Mucosa of descending colon (tissue), 3 donors: ENCODE measurements around the gene RAD51B. TPM values are rescaled to one million over a fixed set of nuclear protein-coding genes. Genes with fewer than 3 reads are reported as not detected.

Source experiments
- ATAC-seq: fragments of 200-7000 bp; cut with Tn5 transposase; one replicate; pipeline ENCODE4 v1.9.1; 2020; ENCODE audit warnings: mild to moderate bottlenecking, moderate library complexity
- DNase-seq, 3 donors: peaks; one replicate each; pipeline ENCODE4 v3.0.0-alpha.2; 2020
- H3K36me3 ChIP-seq: fragments of 200-600 bp; one replicate; pipeline ENCODE4 v1.8.0; 2021; ENCODE audit warnings: low read depth, mild to moderate bottlenecking
- H3K4me1 ChIP-seq: fragments of 200-600 bp; one replicate; pipeline ENCODE4 v1.8.0; 2021; ENCODE audit warnings: low read depth, mild to moderate bottlenecking
- H3K4me3 ChIP-seq: fragments of 200-600 bp; one replicate; pipeline ENCODE4 v1.8.0; 2021; ENCODE audit warnings: mild to moderate bottlenecking
- H3K9me3 ChIP-seq: fragments of 200-600 bp; one replicate; pipeline ENCODE4 v1.8.0; 2021; ENCODE audit warnings: mild to moderate bottlenecking
- intact Hi-C, 2 donors: fragments of 100-400 bp; cut with DNase I in 1 of 2; cut with micrococcal nuclease in 1 of 2; formaldehyde crosslinking; loops; one replicate each; pipeline versions ENCODE4 v1.11.0 to v1.11.1; 2022; cut with DNase I, micrococcal nuclease
- total RNA-seq, 3 donors: library from RNA; stranded (reverse); fragmentation: NEBNext Ultra II Directional in 2 of 3; extraction: Animal tissue kit (Norgen Biotek cat#: 25700) in 2 of 3; gene quantifications; one replicate each; pipeline versions ENCODE4 v1.2.1 to v1.2.4, GENCODE V29; 2021 to 2023
- TF ChIP-seq, protein P1 (sequence below): fragments of 200-600 bp; IDR thresholded peaks from one replicate; pipeline ENCODE4 v1.8.0; 2022; ENCODE audit warnings: antibody characterized with exemption, mild to moderate bottlenecking
- donor health status: DM: no; HTN: no; CAD: no; lungs with moderate emphysema.
- donor health status: DM: no; HTN: no; CAD: no.
- donor health status: DM: no; HTN: yes; CAD: no.

Gene RAD51B
- total RNA-seq, 3 donors from 2014 or later: 15.8 to 23.3 (median 20.9) TPM

DNA sequence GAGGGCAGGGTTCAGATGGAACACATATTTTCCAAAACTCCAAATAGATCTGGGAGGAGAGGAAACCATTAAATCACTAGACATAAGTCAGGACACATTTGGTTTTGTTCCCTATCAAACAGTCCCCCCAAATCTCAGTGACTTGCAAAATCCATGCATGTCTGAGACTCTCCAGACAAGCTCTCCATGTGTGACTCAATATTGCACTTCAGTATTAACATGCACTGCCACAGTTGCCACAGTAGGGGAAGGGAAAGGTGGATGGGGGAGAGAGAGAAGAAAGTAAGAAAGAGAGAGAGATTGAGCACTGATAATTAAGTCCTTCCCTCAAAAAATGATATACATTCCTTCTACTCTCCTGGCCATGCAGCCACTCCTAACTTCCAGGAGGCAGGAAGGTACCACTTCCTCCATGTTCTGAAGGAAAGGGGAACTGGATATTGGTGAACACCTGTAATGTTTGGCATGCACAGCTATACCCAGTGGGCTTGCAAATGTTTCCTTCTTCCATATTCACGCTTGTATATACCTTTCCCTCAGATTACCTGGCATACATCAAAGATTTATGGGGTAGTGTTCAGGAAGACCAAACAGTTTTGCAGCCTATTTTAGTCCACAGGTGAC lies 663.3 kb downstream of the RAD51B start:
- Histone ChIP-seq H3K9me3 (no peaks in the 10 kb centered on the region), H3K36me3 (no peaks in the 10 kb centered on the region), H3K4me1 (no peaks in the 10 kb centered on the region), H3K4me3 (no peak overlapping the region)
- no peak for ATAC-seq
- TF ChIP-seq, protein P1, sequence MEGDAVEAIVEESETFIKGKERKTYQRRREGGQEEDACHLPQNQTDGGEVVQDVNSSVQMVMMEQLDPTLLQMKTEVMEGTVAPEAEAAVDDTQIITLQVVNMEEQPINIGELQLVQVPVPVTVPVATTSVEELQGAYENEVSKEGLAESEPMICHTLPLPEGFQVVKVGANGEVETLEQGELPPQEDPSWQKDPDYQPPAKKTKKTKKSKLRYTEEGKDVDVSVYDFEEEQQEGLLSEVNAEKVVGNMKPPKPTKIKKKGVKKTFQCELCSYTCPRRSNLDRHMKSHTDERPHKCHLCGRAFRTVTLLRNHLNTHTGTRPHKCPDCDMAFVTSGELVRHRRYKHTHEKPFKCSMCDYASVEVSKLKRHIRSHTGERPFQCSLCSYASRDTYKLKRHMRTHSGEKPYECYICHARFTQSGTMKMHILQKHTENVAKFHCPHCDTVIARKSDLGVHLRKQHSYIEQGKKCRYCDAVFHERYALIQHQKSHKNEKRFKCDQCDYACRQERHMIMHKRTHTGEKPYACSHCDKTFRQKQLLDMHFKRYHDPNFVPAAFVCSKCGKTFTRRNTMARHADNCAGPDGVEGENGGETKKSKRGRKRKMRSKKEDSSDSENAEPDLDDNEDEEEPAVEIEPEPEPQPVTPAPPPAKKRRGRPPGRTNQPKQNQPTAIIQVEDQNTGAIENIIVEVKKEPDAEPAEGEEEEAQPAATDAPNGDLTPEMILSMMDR: no peak
- no peak for DNase-seq
- intact Hi-C loops: no loop called here

DNA sequence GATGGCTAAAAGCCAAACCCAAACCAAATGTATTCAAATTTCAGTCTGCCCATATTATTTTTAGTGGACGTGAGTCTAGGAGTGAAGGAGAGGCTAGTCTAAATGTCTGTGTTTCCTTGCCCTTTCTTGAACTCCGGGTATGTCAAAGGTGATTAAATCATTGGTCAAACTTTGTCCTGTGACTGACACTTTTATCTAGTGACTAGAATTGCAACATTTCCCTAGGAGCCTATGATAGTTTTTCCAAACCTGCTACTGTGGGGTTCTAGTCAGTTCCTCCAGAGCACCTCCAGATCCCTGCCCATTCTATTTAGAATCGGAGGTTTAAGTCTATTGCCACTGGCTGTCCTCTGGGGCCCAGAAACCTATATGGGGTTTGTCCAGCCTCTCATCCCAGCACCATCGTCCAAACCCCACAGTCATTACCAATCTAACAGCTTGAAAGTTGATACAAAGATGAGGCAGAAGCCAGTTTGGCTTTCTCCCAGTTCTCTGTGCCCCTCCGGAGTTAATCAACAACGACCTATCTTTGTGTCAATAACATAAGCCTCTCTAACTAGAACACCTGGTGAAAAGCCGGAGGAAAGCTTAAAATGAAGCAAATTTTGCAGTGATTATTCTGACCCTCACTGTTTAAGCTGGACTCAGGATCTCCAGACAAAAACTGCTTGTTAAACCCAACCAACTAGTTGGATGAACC lies 666.6 kb downstream of the RAD51B start:
- no peaks in the 10 kb centered on the region for H3K36me3 ChIP-seq
- peak; percentile 48 for ATAC-seq
- DNase-seq: no peak
- H3K4me1 ChIP-seq: no peaks in the 10 kb centered on the region
- TF ChIP-seq, protein P1: no peak
- H3K9me3 ChIP-seq: no peaks in the 10 kb centered on the region
- intact Hi-C loops: no loop called here
- no peak overlapping the region for H3K4me3 ChIP-seq

DNA sequence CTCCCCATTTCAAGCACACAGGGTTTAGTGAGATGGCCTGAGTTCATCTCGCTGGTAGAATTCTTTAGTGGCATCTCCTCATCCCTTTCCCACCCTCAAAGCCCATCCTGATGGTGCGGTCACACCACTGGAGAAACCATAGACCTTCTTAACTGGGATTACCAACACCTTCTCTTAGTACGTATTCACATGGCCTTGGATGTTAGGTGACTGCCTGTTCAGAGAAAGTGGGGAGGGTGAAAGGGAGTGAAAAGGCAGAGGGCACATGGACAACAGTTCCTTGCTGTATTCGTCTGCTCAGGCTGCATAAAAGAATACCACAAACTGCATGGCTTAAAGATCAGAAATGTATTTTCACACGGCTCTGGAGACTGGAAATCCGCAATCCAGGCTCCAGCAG lies 667.2 kb downstream of the RAD51B start:
- no peaks in the 10 kb centered on the region for H3K9me3 ChIP-seq
- no peak overlapping the region for H3K4me3 ChIP-seq
- DNase-seq (no peak), ATAC-seq (no peak)
- H3K4me1 ChIP-seq: no peaks in the 10 kb centered on the region
- TF ChIP-seq, protein P1: no peak
- intact Hi-C loops: no loop called here
- H3K36me3 ChIP-seq: no peaks in the 10 kb centered on the region

DNA sequence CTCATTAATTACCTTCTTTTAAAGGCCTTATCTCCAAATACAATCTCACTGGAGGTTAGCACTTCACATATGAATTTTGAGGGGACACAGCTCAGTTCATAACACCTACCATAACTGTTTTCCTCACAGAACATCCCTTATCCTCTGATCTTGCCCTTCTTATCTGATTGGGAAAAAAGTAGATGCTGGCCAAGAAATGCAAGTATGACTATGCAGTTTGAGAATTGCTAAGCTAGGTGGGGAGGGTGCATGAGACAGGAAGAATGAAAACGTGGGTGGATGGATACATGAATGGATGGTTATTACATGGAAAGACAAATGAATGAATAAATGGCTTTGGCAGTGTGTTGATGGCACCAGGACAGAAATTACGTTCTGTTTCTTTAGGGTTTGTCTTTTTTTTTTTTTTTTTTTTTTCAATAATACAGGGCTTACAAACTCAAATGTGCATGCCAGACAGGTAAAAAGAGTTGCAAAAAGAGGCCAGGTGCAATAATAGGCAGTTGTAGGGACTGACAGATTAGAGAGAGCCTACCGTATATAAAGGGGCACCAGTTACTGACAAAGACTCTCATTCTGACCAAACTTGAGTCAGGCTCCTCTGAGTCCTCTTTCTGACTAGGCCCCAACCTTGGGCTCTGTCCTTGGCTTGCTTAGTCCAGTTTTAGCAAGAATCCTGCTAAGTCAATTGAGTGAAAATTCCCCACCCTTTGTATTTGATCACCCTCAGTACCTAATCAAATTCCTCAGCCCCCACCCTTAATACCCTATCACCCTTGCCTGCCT lies 668.4 kb downstream of the RAD51B start:
- DNase-seq: no peak
- Histone ChIP-seq H3K36me3 (no peaks in the 10 kb centered on the region), H3K4me1 (no peaks in the 10 kb centered on the region), H3K4me3 (no peak overlapping the region), H3K9me3 (no peaks in the 10 kb centered on the region)
- TF ChIP-seq, protein P1: no peak
- intact Hi-C loops: no loop called here
- no peak for ATAC-seq

DNA sequence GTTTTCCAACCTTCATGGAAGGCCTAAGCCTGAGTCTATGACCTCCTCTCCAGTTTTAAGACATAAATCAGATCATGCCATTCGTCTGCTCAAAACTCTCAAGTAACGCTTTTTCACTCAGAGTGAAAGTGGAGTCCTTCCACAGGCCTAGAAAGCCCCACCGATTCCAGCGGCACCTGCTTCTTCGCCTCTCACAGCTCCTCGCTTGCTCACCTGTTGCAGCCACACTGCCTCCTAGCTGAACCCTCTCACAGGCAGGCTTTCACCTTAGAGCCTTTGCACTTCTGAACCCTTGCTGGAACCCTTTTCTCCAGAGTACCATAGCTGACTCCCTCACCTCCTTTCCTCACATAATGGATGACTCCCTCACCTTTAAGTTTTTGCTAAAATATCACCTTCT lies 672.2 kb downstream of the RAD51B start:
- intact Hi-C loops: no loop called here
- TF ChIP-seq, protein P1: no peak
- ATAC-seq (no peak), DNase-seq (no peak)
- Histone ChIP-seq H3K4me3 (no peak overlapping the region), H3K4me1 (no peaks in the 10 kb centered on the region), H3K9me3 (no peaks in the 10 kb centered on the region), H3K36me3 (no peaks in the 10 kb centered on the region)
